Spinal cord (tissue), 10 donors: Measurements from ENCODE around the gene PARD3. TPM values are rescaled to one million over a fixed set of nuclear protein-coding genes. Genes with fewer than 3 reads are reported as not detected.

ENCODE experiments used
- DNase-seq, 6 donors: peaks; one replicate each; pipeline versions ENCODE4 v3.0.0 to v3.0.0-alpha.2; 2013 to 2015; ENCODE audit warnings: low spot score in 6 of 6, low read depth in 4 of 6
- H3K27ac ChIP-seq: one replicate; pipeline ENCODE4 v1.5.1; 2013; ENCODE audit warnings: low read depth, low read length, control low read depth
- H3K27me3 ChIP-seq: one replicate; pipeline ENCODE4 v1.6.1; 2013; ENCODE audit warnings: low read length; ENCODE audit not compliant: control insufficient read depth, insufficient read depth
- H3K36me3 ChIP-seq: one replicate; pipeline ENCODE4 v1.6.1; 2013; ENCODE audit warnings: low read length; ENCODE audit not compliant: control insufficient read depth, insufficient read depth
- H3K4me1 ChIP-seq: one replicate; pipeline ENCODE4 v1.6.1; 2013; ENCODE audit warnings: low read length; ENCODE audit not compliant: control insufficient read depth, insufficient read depth
- H3K4me3 ChIP-seq: one replicate; pipeline ENCODE4 v1.5.1; 2013; ENCODE audit warnings: low read depth, low read length, control low read depth
- H3K9me3 ChIP-seq: one replicate; pipeline ENCODE4 v1.6.1; 2013; ENCODE audit warnings: low read length; ENCODE audit not compliant: control insufficient read depth, insufficient read depth
- WGBS: methylation state at CpG from one replicate; pipeline ENCODE4 v1.1.5; 2013; ENCODE audit warnings: missing lambda C conversion rate; ENCODE audit not compliant: insufficient coverage; 5-methylcytosine and 5-hydroxymethylcytosine counted together
- polyA plus RNA-seq, 2 donors: library from polyadenylated mRNA; unstranded; fragments of 120-200 nt; gene quantifications; one replicate each; pipeline ENCODE4 v1.2.1, GENCODE V29; 2013; ENCODE audit not compliant: insufficient read length in 2 of 2
- total RNA-seq, 2 donors: library from RNA; depleted of rRNA in 1 of 2; stranded (reverse); fragments of 120-200 nt in 1 of 2; fragments of >200 nt in 1 of 2; gene quantifications; one replicate each; pipeline versions ENCODE4 v1.2.3 to v1.2.4, GENCODE V29; 2013 to 2014
- donor health status: healthy.

Gene PARD3
- total and polyA plus RNA-seq, 4 donors, result 29.5 to 94.3 (median 47.1) TPM

DNA sequence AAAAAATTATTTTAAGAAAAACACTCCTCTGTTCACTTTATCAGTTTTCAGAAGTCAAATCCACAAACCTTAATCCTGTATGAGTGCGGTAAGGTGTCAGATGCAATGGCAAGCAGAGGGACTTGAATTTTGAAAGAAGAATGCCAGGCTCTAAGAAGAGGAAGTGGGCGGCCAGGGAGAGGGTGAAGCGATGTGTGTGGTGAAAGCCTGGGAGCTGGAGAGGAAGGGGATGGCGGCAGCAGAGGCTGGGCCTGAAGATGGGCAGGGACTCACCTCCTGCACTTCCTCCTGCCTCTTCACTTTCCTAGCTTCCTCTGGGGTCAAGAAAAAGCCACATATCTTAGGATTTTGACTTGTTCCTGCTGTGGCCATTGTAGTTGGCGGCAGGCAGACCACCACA, 609.6 kb downstream of the PARD3 start:
- H3K9me3 ChIP-seq, result no peaks in the 10 kb centered on the region
- no peak overlapping the region for H3K4me3 ChIP-seq
- no peaks in the 10 kb centered on the region for H3K36me3 ChIP-seq
- no peaks in the 10 kb centered on the region for H3K27me3 ChIP-seq
- WGBS, result 76% methylated on average over 4 of the region's 5 CpGs
- DNase-seq, result no peak
- peaks cover 12% of the 10 kb centered on the region for H3K4me1 ChIP-seq
- no peak overlapping the region for H3K27ac ChIP-seq

DNA sequence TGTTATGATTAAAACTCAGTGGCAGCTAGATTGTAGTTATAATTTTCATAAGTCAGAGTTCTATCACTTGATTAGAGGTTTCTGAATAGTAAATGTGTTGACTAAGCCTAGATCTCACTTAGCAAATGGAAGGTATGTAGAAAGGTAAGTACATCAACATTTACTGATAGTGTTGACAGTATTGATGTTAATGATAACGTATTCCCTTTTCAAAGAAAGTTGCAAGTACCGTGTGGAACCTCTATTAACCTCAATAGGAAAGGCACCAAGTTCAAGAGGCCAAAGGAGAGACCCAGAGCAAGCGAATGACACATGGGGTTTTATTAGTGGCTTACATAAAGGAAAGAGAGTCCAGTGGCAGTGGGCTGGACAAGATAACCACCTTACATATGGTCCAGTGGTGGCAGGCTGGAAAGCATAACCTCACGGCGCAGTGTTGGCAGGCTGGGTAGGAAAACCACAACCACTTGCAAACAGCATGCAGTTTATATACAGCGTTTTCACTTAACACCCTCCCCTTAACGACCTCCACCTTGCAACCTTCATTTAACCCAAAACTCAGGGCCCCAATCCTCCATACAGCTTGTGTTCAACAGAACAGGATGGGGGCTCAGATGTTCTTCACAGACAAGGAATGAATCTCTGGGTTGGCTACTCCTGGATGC, 611.0 kb downstream of the PARD3 start:
- peaks cover 16% of the 10 kb centered on the region for H3K4me1 ChIP-seq

DNA sequence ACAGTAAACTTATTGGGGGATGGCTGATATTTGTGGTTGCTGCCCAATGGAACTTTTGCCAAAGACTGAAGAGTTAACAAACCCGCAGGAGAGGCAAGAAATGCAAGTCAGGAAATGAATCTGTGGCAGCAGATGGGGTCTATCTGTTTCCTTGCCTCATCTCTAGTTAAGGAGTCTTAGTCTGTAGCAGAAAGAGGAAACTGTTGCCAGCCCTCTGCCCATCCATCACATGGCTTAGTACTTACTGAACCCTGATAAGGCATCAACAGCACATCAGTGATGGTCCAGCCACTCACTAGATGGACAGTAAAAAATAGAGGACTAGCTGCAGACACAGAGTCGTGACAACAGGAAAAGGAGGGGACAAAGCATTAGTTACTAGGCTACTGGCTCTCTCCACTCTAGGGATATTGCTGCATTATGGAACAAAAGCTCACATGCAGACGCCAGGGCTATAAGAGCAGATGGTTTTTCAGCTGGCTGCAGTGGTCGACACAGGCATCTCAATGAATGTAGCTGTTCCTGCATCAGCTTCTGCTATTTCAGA, 614.7 kb downstream of the PARD3 start:
- no peaks in the 10 kb centered on the region for H3K27me3 ChIP-seq
- H3K9me3 ChIP-seq, result no peaks in the 10 kb centered on the region
- H3K27ac ChIP-seq, result no peak overlapping the region
- H3K36me3 ChIP-seq, result no peaks in the 10 kb centered on the region
- DNase-seq, result peak; percentile 35 to 92 (median 58)
- H3K4me3 ChIP-seq, result no peak overlapping the region
- WGBS, result 3% methylated on average over 4 of the region's 4 CpGs
- peaks cover 13% of the 10 kb centered on the region for H3K4me1 ChIP-seq

More for the DNA sequence above, 611.0 kb downstream of the PARD3 start:
- H3K4me3 ChIP-seq, result no peak overlapping the region
- no peaks in the 10 kb centered on the region for H3K9me3 ChIP-seq
- no peaks in the 10 kb centered on the region for H3K36me3 ChIP-seq
- WGBS, result 89% methylated on average over 5 of the region's 7 CpGs
- no peak overlapping the region for H3K27ac ChIP-seq
- no peak for DNase-seq
- no peaks in the 10 kb centered on the region for H3K27me3 ChIP-seq

GRCh38 chr10:34198953-34199352, 616.1 kb downstream of the PARD3 start:
- 100% methylated on average over 1 of the region's 2 CpGs for WGBS
- Histone ChIP-seq H3K27ac (no peak overlapping the region), H3K4me3 (no peak overlapping the region)

GRCh38 chr10:34196058-34196433, 619.0 kb downstream of the PARD3 start:
- no peak overlapping the region for H3K27ac ChIP-seq
- H3K36me3 ChIP-seq, result no peaks in the 10 kb centered on the region
- H3K4me1 ChIP-seq, result peaks cover 13% of the 10 kb centered on the region
- no peak for DNase-seq
- no peaks in the 10 kb centered on the region for H3K9me3 ChIP-seq
- H3K27me3 ChIP-seq, result no peaks in the 10 kb centered on the region
- WGBS, result no CpG with 5 or more reads among the region's 3 CpGs
- H3K4me3 ChIP-seq, result no peak overlapping the region

More at GRCh38 chr10:34198953-34199352, 616.1 kb downstream of the PARD3 start:
- peaks cover 16% of the 10 kb centered on the region for H3K4me1 ChIP-seq
- no peaks in the 10 kb centered on the region for H3K9me3 ChIP-seq
- no peaks in the 10 kb centered on the region for H3K36me3 ChIP-seq
- no peak for DNase-seq
- H3K27me3 ChIP-seq, result no peaks in the 10 kb centered on the region

- Histone ChIP-seq H3K36me3 (no peaks in the 10 kb centered on the region), H3K27me3 (no peaks in the 10 kb centered on the region), H3K27ac (peak overlapping the region; percentile 43), H3K4me3 (no peak overlapping the region), H3K9me3 (no peaks in the 10 kb centered on the region), H3K4me1 (peaks cover 8% of the 10 kb centered on the region)
- WGBS, result no CpG with 5 or more reads among the region's 8 CpGs
- no peak for DNase-seq
These were observed 619.6 kb downstream of the PARD3 start for GRCh38 chr10:34195364-34196057.

DNA sequence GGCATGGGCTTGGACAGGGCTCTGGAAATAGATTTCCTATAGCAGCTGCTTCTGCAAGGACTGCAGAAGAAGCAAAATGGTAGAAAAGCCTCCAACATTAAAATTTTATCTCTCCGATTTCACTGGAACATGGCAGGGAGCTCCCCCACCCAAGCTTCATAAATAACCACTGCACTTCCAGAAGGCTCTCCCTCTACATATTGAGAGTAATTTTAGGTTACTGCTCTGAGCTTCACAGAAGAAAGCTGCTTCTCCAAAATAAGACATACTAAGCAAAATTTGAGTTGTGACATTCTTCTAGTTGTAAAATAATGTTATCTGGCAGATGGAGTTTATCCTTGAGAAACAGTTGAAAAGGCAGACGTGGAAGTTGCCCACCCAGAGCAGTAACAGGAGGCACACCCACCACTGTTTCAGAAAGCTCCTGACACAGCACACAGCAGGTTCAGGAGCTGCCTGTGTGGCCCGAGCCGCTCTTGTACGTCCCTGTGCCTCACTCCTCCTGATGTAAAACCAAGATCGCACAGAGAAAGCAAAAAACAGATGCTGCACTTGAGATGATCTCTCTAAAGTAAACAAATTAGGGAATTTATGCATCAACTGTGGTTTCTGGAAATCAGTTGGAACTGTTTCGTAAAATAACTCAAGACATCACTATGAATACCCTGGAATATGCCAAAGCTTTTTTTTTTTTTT, 621.0 kb downstream of the PARD3 start:
- Histone ChIP-seq H3K4me3 (no peak overlapping the region), H3K36me3 (no peaks in the 10 kb centered on the region), H3K9me3 (no peaks in the 10 kb centered on the region), H3K27me3 (no peaks in the 10 kb centered on the region), H3K27ac (peak overlapping the region; percentile 31), H3K4me1 (peaks cover 4% of the 10 kb centered on the region)
- WGBS, result 64% methylated on average over 4 of the region's 7 CpGs
- DNase-seq, result peak in 2 of 6 donors; percentile 45 to 67

DNA sequence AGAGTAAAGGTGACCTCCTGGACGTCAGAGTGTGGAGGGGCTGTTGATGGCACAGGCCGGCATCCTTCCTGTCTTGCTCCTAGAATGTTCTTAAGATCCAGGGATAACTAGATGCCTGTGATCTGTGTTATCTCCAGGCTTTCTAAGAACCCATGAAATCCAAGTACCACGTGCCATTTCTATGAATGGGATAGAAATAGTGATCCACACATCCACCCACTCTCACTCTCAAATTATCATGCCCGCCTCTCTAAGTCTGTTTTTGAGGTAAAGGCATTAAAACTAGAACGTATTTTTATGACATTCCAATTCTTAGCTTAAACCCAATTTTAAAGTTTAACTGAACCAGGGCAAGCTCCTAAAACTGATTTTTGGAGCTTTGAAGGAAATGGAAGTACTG, 622.5 kb downstream of the PARD3 start:
- no peak for DNase-seq
- WGBS, result 83% methylated on average over 2 of the region's 5 CpGs
- Histone ChIP-seq H3K9me3 (no peaks in the 10 kb centered on the region), H3K4me3 (no peak overlapping the region), H3K27me3 (no peaks in the 10 kb centered on the region), H3K27ac (no peak overlapping the region), H3K4me1 (peaks cover 4% of the 10 kb centered on the region), H3K36me3 (no peaks in the 10 kb centered on the region)

GRCh38 chr10:34191406-34191805, 623.7 kb downstream of the PARD3 start:
- Histone ChIP-seq H3K27me3 (no peaks in the 10 kb centered on the region), H3K36me3 (no peaks in the 10 kb centered on the region), H3K9me3 (no peaks in the 10 kb centered on the region), H3K4me1 (peaks cover 8% of the 10 kb centered on the region), H3K27ac (peak overlapping the region; percentile 5), H3K4me3 (no peak overlapping the region)
- WGBS, result 81% methylated on average over 3 of the region's 3 CpGs
- DNase-seq, result no peak
